DOHH2 (cell line): Measurements from ENCODE around the gene FMNL2.

ENCODE experiments used
- H3F3A ChIP-seq: fragments of 200-600 bp; sonication (generic), shearing (Covaris generic); 2 replicates; pipeline ENCODE4 v1.6.0; 2016; ENCODE audit warnings: antibody characterized with exemption, mild to moderate bottlenecking; ENCODE audit not compliant: control insufficient read depth, insufficient read depth
- H3K27ac ChIP-seq: fragments of 200-600 bp; sonication (generic); 2 replicates; pipeline ENCODE4 v1.5.1; 2014; ENCODE audit warnings: low read depth, mild to moderate bottlenecking, low read length, moderate library complexity
- H3K27me3 ChIP-seq: fragments of 200-600 bp; sonication (generic); 2 replicates; pipeline ENCODE4 v1.6.1; 2014; ENCODE audit warnings: mild to moderate bottlenecking, low read length, mixed read lengths; ENCODE audit not compliant: control insufficient read depth
- H3K36me3 ChIP-seq: fragments of 200-600 bp; sonication (generic); 2 replicates; pipeline ENCODE4 v1.6.1; 2014; ENCODE audit warnings: mild to moderate bottlenecking, low read length, moderate library complexity, mixed read lengths; ENCODE audit not compliant: control insufficient read depth
- H3K4me1 ChIP-seq: fragments of 200-600 bp; sonication (generic); 2 replicates; pipeline ENCODE4 v1.6.1; 2014; ENCODE audit warnings: mild to moderate bottlenecking, low read length, mixed read lengths; ENCODE audit not compliant: control insufficient read depth
- H3K4me2 ChIP-seq: fragments of 200-600 bp; sonication (generic); 2 replicates; pipeline ENCODE4 v1.6.0; 2014; ENCODE audit warnings: mild to moderate bottlenecking, low read length, moderate library complexity
- H3K4me3 ChIP-seq: fragments of 200-600 bp; sonication (generic); 2 replicates; pipeline ENCODE4 v1.5.1; 2014; ENCODE audit warnings: mild to moderate bottlenecking, low read length, mixed read lengths
- H3K79me2 ChIP-seq: fragments of 200-600 bp; sonication (generic); 2 replicates; pipeline ENCODE4 v1.6.1; 2014; ENCODE audit warnings: mild to moderate bottlenecking, low read length, mixed read lengths; ENCODE audit not compliant: control insufficient read depth
- H3K9me2 ChIP-seq: fragments of 200-600 bp; sonication (generic); replicated peaks from 2 replicates; pipeline ENCODE4 v1.6.1; 2014; ENCODE audit warnings: mild to moderate bottlenecking, low read length, mixed read lengths; ENCODE audit not compliant: control insufficient read depth
- H3K9me3 ChIP-seq: fragments of 200-600 bp; sonication (generic); 2 replicates; pipeline ENCODE4 v1.6.1; 2014; ENCODE audit warnings: antibody characterized with exemption, low read length, mixed read lengths; ENCODE audit not compliant: control insufficient read depth, insufficient read depth
- H4K20me1 ChIP-seq: fragments of 200-600 bp; sonication (generic); 2 replicates; pipeline ENCODE4 v1.6.0; 2014; ENCODE audit warnings: low read depth, mild to moderate bottlenecking, antibody characterized with exemption, low read length, moderate library complexity; ENCODE audit not compliant: control insufficient read depth, insufficient read depth
- EZH2phosphoT487 ChIP-seq: fragments of 200-600 bp; sonication (generic); IDR thresholded peaks from 2 replicates; pipeline ENCODE4 v1.6.1; 2017; ENCODE audit warnings: borderline replicate concordance, mild to moderate bottlenecking, antibody characterized with exemption, low read length, moderate library complexity, mixed read lengths
- TF ChIP-seq, protein P1 (sequence below): fragments of 200-600 bp; sonication (generic); IDR thresholded peaks from one replicate; pipeline ENCODE4 v1.5.1; 2014; ENCODE audit warnings: antibody characterized with exemption, mild to moderate bottlenecking, low read depth, low read length; ENCODE audit not compliant: poor library complexity, severe bottlenecking

The FMNL2 gene

DNA sequence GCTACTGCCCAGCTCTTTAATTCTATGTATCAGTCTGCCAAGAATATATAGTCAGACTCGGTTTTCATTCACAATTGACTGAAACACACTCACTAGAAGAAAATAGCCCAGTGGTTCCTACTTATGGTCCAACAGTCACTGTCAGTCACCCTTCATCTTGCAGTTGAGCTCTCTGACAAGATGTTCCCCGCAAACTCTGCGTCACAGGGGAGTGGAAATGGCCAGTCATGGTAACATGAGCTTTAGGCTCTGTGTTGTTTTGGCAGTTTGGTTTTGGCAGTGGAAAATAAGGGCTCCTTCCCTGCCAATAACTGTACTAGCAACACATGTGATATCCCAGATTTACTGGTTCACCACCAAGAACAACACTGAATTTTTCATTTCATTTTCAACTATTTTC is 259.8 kb downstream of the FMNL2 start:
- no peak for TF ChIP-seq EZH2phosphoT487
- TF ChIP-seq, protein P1, sequence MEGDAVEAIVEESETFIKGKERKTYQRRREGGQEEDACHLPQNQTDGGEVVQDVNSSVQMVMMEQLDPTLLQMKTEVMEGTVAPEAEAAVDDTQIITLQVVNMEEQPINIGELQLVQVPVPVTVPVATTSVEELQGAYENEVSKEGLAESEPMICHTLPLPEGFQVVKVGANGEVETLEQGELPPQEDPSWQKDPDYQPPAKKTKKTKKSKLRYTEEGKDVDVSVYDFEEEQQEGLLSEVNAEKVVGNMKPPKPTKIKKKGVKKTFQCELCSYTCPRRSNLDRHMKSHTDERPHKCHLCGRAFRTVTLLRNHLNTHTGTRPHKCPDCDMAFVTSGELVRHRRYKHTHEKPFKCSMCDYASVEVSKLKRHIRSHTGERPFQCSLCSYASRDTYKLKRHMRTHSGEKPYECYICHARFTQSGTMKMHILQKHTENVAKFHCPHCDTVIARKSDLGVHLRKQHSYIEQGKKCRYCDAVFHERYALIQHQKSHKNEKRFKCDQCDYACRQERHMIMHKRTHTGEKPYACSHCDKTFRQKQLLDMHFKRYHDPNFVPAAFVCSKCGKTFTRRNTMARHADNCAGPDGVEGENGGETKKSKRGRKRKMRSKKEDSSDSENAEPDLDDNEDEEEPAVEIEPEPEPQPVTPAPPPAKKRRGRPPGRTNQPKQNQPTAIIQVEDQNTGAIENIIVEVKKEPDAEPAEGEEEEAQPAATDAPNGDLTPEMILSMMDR, result no peak
- H3F3A ChIP-seq, result no peaks in the 10 kb centered on the region
- no peaks in the 10 kb centered on the region; the same call in 1 of the 2 replicates for H3K9me2 ChIP-seq
- no peaks in the 10 kb centered on the region for H3K79me2 ChIP-seq
- peak overlapping the region; percentile 28; the same call in 1 of the 2 replicates for H3K4me2 ChIP-seq
- peaks cover 10% of the 10 kb centered on the region for H3K4me1 ChIP-seq
- H3K4me3 ChIP-seq, result no peak overlapping the region
- no peaks in the 10 kb centered on the region for H3K27me3 ChIP-seq
- no peaks in the 10 kb centered on the region for H4K20me1 ChIP-seq
- H3K9me3 ChIP-seq, result no peaks in the 10 kb centered on the region
- H3K27ac ChIP-seq, result no peak overlapping the region
- H3K36me3 ChIP-seq, result no peaks in the 10 kb centered on the region

DNA sequence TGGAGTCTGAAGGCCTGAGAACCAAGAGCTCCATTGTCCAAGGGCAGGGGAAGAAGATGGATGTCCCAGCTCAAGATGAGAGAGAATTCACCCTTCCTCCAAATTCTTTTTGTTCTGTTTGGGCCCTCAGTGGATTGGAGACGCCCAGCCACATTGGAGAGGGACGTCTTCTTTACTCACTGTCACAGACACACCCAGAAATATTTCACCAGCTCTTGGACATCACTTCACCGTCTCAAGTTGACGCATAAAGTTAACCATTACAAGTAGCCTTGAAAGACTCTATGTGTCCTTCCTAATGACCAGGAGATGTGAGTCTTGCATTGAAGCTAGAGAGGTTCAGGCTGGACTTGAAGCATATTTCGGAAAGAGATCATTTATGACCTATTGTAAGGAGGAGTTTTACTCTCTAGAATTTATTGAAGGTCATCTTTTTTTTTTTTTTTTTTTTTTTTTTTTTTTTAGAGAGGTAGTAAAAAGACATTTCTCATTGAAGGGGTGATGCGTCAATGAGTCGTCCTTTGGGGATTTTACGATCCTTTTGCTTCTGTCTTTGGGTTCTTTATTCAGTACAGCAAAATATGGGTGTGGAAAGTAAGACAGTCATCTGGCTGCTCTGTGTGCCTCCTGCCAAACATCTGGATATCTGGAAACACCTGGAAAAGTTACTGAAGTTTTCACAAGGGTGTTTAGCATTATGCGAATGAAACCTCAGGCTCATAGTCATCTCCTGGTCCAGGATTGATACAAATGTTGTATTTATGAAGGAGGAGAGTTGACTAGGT is 264.2 kb downstream of the FMNL2 start:
- no peaks in the 10 kb centered on the region; the same call in 1 of the 2 replicates for H3K9me2 ChIP-seq
- H3K79me2 ChIP-seq, result no peaks in the 10 kb centered on the region
- H3K27me3 ChIP-seq, result no peaks in the 10 kb centered on the region
- H3K4me3 ChIP-seq, result no peak overlapping the region
- no peaks in the 10 kb centered on the region for H3F3A ChIP-seq
- TF ChIP-seq, protein P1, result no peak
- no peak for TF ChIP-seq EZH2phosphoT487
- H3K27ac ChIP-seq, result no peak overlapping the region
- no peaks in the 10 kb centered on the region for H3K36me3 ChIP-seq
- H3K9me3 ChIP-seq, result no peaks in the 10 kb centered on the region
- H4K20me1 ChIP-seq, result no peaks in the 10 kb centered on the region
- peaks cover 6% of the 10 kb centered on the region for H3K4me1 ChIP-seq
- H3K4me2 ChIP-seq, result no peak overlapping the region

DNA sequence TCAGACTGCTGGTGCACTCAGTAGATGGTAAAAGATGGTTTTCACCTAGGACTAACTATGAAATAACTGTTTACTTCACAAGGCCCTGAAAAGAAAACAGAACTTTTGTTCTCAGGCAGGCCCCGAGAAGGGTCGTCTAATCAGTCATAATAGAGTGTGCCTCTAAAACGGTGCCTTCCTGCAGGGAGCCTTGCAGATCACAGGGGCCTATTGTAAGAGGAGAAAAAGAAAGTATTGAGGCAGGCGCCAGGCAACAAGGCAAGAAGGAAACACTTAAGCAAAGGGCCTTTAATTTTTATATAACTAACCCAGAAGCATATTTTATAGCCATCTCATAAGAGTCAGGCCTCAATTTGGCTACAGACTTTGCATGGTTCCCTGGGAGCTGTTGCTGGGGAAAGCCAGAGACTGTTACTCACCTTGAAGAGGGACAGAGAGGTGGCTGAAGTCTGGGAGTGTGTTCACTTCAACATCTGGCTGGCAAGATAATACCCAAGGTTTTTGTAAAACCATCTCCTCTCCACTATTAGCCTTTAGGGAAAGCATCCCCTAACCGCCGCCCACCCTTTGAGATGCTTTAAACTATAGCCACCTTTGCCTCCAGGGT is 265.2 kb downstream of the FMNL2 start:
- H3K9me2 ChIP-seq, result no peaks in the 10 kb centered on the region; the same call in 1 of the 2 replicates
- H3K9me3 ChIP-seq, result no peaks in the 10 kb centered on the region
- H3K4me1 ChIP-seq, result no peaks in the 10 kb centered on the region
- no peak for TF ChIP-seq EZH2phosphoT487
- TF ChIP-seq, protein P1, result no peak
- no peaks in the 10 kb centered on the region for H3F3A ChIP-seq
- no peaks in the 10 kb centered on the region for H3K79me2 ChIP-seq
- H3K27me3 ChIP-seq, result no peaks in the 10 kb centered on the region
- H4K20me1 ChIP-seq, result no peaks in the 10 kb centered on the region
- H3K4me2 ChIP-seq, result no peak overlapping the region
- H3K4me3 ChIP-seq, result no peak overlapping the region
- no peaks in the 10 kb centered on the region for H3K36me3 ChIP-seq
- H3K27ac ChIP-seq, result no peak overlapping the region
